Liver (tissue), 9 donors: ENCODE data around the gene PLCG2. TPM values are rescaled to one million over a fixed set of nuclear protein-coding genes. Genes with fewer than 3 reads are reported as not detected.

ENCODE experiments used
- DNase-seq: peaks from one replicate; pipeline ENCODE4 v3.0.0-alpha.2; 2017; ENCODE audit warnings: low spot score
- H3K27ac ChIP-seq, 2 donors: one replicate each; pipeline ENCODE4 v1.7.0; 2013; ENCODE audit warnings: inconsistent platforms in 2 of 2, low read length in 2 of 2, control low read depth in 1 of 2, low read depth in 1 of 2, mild to moderate bottlenecking in 1 of 2
- H3K27me3 ChIP-seq, 4 donors: one replicate each; pipeline versions ENCODE4 v1.6.1 to v1.7.0; 2013; ENCODE audit warnings: low read length in 3 of 4, inconsistent platforms in 1 of 4, mild to moderate bottlenecking in 1 of 4, moderate library complexity in 1 of 4; ENCODE audit not compliant: control insufficient read depth in 4 of 4, insufficient read depth in 4 of 4
- H3K36me3 ChIP-seq, 4 donors: one replicate each; pipeline versions ENCODE4 v1.6.1 to v1.7.0; 2013; ENCODE audit warnings: low read length in 3 of 4, mild to moderate bottlenecking in 3 of 4, low read depth in 1 of 4, moderate library complexity in 1 of 4; ENCODE audit not compliant: control insufficient read depth in 4 of 4, insufficient read depth in 3 of 4
- H3K4me1 ChIP-seq, 4 donors: one replicate each; pipeline versions ENCODE4 v1.6.1 to v1.7.0; 2013; ENCODE audit warnings: low read length in 3 of 4, mild to moderate bottlenecking in 3 of 4, moderate library complexity in 1 of 4; ENCODE audit not compliant: control insufficient read depth in 4 of 4, insufficient read depth in 4 of 4
- H3K4me3 ChIP-seq, 3 donors: one replicate each; pipeline versions ENCODE4 v1.6.1 to v1.7.0; 2013; ENCODE audit warnings: low read length in 3 of 3, control low read depth in 1 of 3, low read depth in 1 of 3, mild to moderate bottlenecking in 1 of 3
- H3K9ac ChIP-seq, 2 donors: one replicate each; pipeline ENCODE4 v1.7.0; 2013; ENCODE audit warnings: low read length in 2 of 2, mild to moderate bottlenecking in 2 of 2, moderate library complexity in 2 of 2, control low read depth in 1 of 2, low read depth in 1 of 2
- H3K9me3 ChIP-seq, 4 donors: one replicate each; pipeline versions ENCODE4 v1.6.1 to v1.7.0; 2013; ENCODE audit warnings: low read length in 3 of 4; ENCODE audit not compliant: control insufficient read depth in 4 of 4
- EGR1 ChIP-seq, 2 donors: IDR thresholded peaks; 2 replicates each; pipeline ENCODE4 v1.6.1; 2016 to 2018; ENCODE audit warnings: antibody characterized with exemption in 2 of 2, low read depth in 2 of 2
- FOXA2 ChIP-seq: IDR thresholded peaks from 2 replicates; pipeline ENCODE4 v1.6.1; 2016; ENCODE audit warnings: antibody characterized with exemption
- GABPA ChIP-seq, 2 donors: IDR thresholded peaks in 1 of 2; conservative IDR thresholded peaks in 1 of 2; 2 replicates each; pipeline ENCODE4 v1.6.1; 2016; ENCODE audit warnings: antibody characterized with exemption in 2 of 2, mild to moderate bottlenecking in 1 of 2, moderate library complexity in 1 of 2
- HNF4A ChIP-seq, 2 donors: conservative IDR thresholded peaks; 2 replicates each; pipeline ENCODE4 v1.6.1; 2016; ENCODE audit warnings: antibody characterized with exemption in 2 of 2, mild to moderate bottlenecking in 2 of 2
- JUND ChIP-seq, 2 donors: IDR thresholded peaks; 2 replicates each; pipeline ENCODE4 v1.6.1; 2016; ENCODE audit warnings: antibody characterized with exemption in 2 of 2
- NR2F2 ChIP-seq: IDR thresholded peaks from 2 replicates; pipeline ENCODE4 v1.6.1; 2016; ENCODE audit warnings: antibody characterized with exemption
- RAD21 ChIP-seq, 2 donors: IDR thresholded peaks; 2 replicates each; pipeline ENCODE4 v1.6.1; 2016; ENCODE audit warnings: antibody characterized with exemption in 2 of 2, mild to moderate bottlenecking in 2 of 2
- REST ChIP-seq: IDR thresholded peaks from 2 replicates; pipeline ENCODE4 v1.6.1; 2016; ENCODE audit warnings: antibody characterized with exemption, mild to moderate bottlenecking
- RXRA ChIP-seq, 2 donors: IDR thresholded peaks; 2 replicates each; pipeline ENCODE4 v1.6.1; 2017 to 2018; ENCODE audit warnings: antibody characterized with exemption in 2 of 2, mild to moderate bottlenecking in 1 of 2
- SP1 ChIP-seq: IDR thresholded peaks from 2 replicates; pipeline ENCODE4 v1.6.1; 2018; ENCODE audit warnings: antibody characterized with exemption, mild to moderate bottlenecking
- TAF1 ChIP-seq: conservative IDR thresholded peaks from 2 replicates; pipeline ENCODE4 v1.6.1; 2016; ENCODE audit warnings: antibody characterized with exemption, mild to moderate bottlenecking
- YY1 ChIP-seq: IDR thresholded peaks from 2 replicates; pipeline ENCODE4 v1.6.1; 2016; ENCODE audit warnings: antibody characterized with exemption, mild to moderate bottlenecking
- ZBTB33 ChIP-seq: IDR thresholded peaks from 2 replicates; pipeline ENCODE4 v1.6.1; 2016; ENCODE audit warnings: antibody characterized with exemption
- WGBS: extraction: QIAGEN DNeasy Blood & Tissue Kit; methylation state at CpG from one replicate; pipeline ENCODE4 v1.1.7; 2013; 5-methylcytosine and 5-hydroxymethylcytosine counted together
- polyA plus RNA-seq, 2 donors: library from polyadenylated mRNA; stranded (reverse) in 1 of 2; unstranded in 1 of 2; fragments of 200-250 nt in 1 of 2; fragments of >200 nt in 1 of 2; fragmentation: Nextera tagmentation in 1 of 2; extraction: Ambion mirVana in 1 of 2; gene quantifications; one replicate each; pipeline versions ENCODE4 v1.2.1 to v1.2.3, GENCODE V29; 2013 to 2015
- total RNA-seq, 2 donors: library from RNA; depleted of rRNA; stranded (reverse); fragments of >200 nt; gene quantifications; one replicate each; pipeline ENCODE4 v1.2.3, GENCODE V29; 2014
- TF ChIP-seq, protein P1 (sequence below): IDR thresholded peaks from 2 replicates; pipeline ENCODE4 v1.6.1; 2016; ENCODE audit warnings: antibody characterized with exemption
- TF ChIP-seq, protein P2 (sequence below): IDR thresholded peaks from 2 replicates; pipeline ENCODE4 v1.6.1; 2016; ENCODE audit warnings: antibody characterized with exemption
- TF ChIP-seq, protein P3 (sequence below): fragments of 150-350 bp; IDR thresholded peaks from 2 replicates; pipeline ENCODE4 v1.5.1; 2017; ENCODE audit warnings: improper control_type of control experiment, low read depth, low read length; ENCODE audit not compliant: missing input control
- donor health status: healthy.
- donor health status: healthy.
- donor health status: healthy.
- donor health status: healthy.
- donor health status: healthy.

Gene PLCG2
- total and polyA plus RNA-seq, 4 donors = 7.1 to 21.6 (median 15.8) TPM

- 63% methylated on average over 3 of the region's 3 CpGs for WGBS
- H3K9ac ChIP-seq = no peak overlapping the region
- TF ChIP-seq HNF4A (conservative IDR thresholded peaks at IDR 0.05) (peak in 1 of 2 donors; percentile 65), ZBTB33 (no peak), TAF1 (no peak), FOXA2 (no peak), NR2F2 (no peak), RXRA (IDR thresholded peaks at IDR 0.05) (no peak), JUND (IDR thresholded peaks at IDR 0.05) (no peak), SP1 (peak; percentile 44), REST (no peak), RAD21 (IDR thresholded peaks at IDR 0.05) (no peak), GABPA (IDR thresholded peaks at IDR 0.05 in 1 of 2, conservative IDR thresholded peaks at IDR 0.05 in 1 of 2) (no peak), EGR1 (IDR thresholded peaks at IDR 0.05; ENCODE audit: low read depth in 2 of 2) (no peak), YY1 (no peak)
- TF ChIP-seq, protein P1, sequence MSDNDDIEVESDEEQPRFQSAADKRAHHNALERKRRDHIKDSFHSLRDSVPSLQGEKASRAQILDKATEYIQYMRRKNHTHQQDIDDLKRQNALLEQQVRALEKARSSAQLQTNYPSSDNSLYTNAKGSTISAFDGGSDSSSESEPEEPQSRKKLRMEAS = no peak
- TF ChIP-seq, protein P2, sequence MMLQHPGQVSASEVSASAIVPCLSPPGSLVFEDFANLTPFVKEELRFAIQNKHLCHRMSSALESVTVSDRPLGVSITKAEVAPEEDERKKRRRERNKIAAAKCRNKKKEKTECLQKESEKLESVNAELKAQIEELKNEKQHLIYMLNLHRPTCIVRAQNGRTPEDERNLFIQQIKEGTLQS = no peak
- H3K27ac ChIP-seq = no peak overlapping the region
- H3K4me1 ChIP-seq = peaks cover 3 to 21% (median 8%) of the 10 kb centered on the region in 4 donors
- H3K36me3 ChIP-seq = no peaks in the 10 kb centered on the region
- H3K4me3 ChIP-seq = no peak overlapping the region
- no peak for DNase-seq
- no peaks in the 10 kb centered on the region for H3K9me3 ChIP-seq
- H3K27me3 ChIP-seq = no peaks in the 10 kb centered on the region
Measured at GRCh38 chr16:81784072-81784795, 5.1 kb downstream of the PLCG2 start.

DNA sequence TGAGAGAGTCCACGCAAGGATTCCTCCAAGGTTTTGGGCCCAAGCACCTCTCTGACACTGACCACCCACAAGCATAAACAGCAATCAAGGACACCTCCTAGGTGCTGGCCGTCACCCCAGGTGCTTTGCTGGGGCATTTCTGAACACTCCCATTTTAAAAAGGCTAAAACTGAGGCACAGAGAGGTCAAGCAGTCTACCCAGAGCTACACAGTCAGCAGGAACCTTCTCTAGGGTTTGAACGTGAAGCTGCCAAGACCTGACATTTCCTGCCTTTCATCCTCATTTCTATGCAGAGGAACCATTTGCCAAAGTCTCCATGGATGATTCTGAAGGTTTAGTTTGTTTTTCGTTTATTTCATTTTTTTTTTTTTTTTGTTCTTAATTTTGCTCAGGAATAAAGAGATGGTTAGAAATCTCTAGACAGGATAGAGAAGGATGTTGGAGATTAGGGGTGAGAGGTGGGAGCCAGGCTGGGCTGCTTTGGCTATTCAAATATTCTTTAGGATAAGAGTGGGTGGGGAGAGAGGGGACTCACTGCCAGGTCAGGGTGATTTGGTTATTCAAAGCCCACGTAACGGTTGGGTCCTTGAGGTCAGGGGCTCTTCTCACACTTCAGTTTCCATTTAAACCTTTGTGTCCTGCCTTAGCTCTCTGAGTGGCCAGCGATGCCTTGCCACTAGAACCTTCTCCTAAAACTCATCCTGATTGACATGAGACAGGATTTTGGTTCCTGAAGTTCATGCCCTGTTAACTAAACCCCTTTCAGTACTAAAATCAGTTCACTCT is 6.2 kb downstream of the PLCG2 start:
- H3K9ac ChIP-seq = no peak overlapping the region
- H3K9me3 ChIP-seq = no peaks in the 10 kb centered on the region
- no peaks in the 10 kb centered on the region for H3K27me3 ChIP-seq
- H3K27ac ChIP-seq = no peak overlapping the region
- DNase-seq = no peak
- H3K36me3 ChIP-seq = no peaks in the 10 kb centered on the region
- no peak overlapping the region for H3K4me3 ChIP-seq
- H3K4me1 ChIP-seq = peaks cover 0 to 13% (median 3%) of the 10 kb centered on the region in 4 donors
- 80% methylated on average over 7 of the region's 7 CpGs for WGBS
- TF ChIP-seq GABPA (IDR thresholded peaks at IDR 0.05 in 1 of 2, conservative IDR thresholded peaks at IDR 0.05 in 1 of 2) (no peak), TAF1 (no peak), ZBTB33 (no peak), REST (no peak)
- TF ChIP-seq, protein P3, sequence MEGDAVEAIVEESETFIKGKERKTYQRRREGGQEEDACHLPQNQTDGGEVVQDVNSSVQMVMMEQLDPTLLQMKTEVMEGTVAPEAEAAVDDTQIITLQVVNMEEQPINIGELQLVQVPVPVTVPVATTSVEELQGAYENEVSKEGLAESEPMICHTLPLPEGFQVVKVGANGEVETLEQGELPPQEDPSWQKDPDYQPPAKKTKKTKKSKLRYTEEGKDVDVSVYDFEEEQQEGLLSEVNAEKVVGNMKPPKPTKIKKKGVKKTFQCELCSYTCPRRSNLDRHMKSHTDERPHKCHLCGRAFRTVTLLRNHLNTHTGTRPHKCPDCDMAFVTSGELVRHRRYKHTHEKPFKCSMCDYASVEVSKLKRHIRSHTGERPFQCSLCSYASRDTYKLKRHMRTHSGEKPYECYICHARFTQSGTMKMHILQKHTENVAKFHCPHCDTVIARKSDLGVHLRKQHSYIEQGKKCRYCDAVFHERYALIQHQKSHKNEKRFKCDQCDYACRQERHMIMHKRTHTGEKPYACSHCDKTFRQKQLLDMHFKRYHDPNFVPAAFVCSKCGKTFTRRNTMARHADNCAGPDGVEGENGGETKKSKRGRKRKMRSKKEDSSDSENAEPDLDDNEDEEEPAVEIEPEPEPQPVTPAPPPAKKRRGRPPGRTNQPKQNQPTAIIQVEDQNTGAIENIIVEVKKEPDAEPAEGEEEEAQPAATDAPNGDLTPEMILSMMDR = no peak
